ENCODE measurements around the gene RAET1G. TPM values are rescaled to one million over a fixed set of nuclear protein-coding genes. Genes with fewer than 3 reads are reported as not detected.
"Not testable (repeated sequence)": the region's sequence is repeated elsewhere in the genome, so short reads cannot be mapped to it uniquely, and the experiment has no call there.

Gene RAET1G
- total RNA-seq, 2 experiments from 2014 or later, result not detected

DNA sequence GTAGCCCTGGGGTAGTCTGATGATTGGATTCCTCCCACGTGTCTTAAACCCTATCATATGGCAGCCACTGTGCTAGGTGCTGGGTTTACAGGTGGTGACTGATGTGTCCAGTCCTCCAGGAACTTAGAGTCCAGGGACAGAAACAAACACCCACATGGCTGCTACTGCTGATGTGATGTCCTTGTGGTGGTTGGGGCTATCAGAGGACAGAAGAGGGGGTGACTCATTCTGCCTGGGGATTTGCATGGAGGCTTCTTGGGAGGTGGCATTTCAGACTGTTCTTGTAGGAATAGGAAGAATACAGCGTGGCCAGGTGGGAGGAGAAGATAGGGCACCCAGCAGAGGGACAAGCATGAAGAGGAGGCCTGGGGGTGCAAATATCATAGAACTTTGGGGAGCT, 9.8 kb downstream of the RAET1G start:
- H3K4me2 ChIP-seq (ENCODE audit: low read length), result no peak overlapping the region
- TF ChIP-seq, protein P1, sequence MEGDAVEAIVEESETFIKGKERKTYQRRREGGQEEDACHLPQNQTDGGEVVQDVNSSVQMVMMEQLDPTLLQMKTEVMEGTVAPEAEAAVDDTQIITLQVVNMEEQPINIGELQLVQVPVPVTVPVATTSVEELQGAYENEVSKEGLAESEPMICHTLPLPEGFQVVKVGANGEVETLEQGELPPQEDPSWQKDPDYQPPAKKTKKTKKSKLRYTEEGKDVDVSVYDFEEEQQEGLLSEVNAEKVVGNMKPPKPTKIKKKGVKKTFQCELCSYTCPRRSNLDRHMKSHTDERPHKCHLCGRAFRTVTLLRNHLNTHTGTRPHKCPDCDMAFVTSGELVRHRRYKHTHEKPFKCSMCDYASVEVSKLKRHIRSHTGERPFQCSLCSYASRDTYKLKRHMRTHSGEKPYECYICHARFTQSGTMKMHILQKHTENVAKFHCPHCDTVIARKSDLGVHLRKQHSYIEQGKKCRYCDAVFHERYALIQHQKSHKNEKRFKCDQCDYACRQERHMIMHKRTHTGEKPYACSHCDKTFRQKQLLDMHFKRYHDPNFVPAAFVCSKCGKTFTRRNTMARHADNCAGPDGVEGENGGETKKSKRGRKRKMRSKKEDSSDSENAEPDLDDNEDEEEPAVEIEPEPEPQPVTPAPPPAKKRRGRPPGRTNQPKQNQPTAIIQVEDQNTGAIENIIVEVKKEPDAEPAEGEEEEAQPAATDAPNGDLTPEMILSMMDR (conservative IDR thresholded peaks at IDR 0.05; ENCODE audit: low read length), result no peak
- TF ChIP-seq EZH2phosphoT487 (IDR thresholded peaks at IDR 0.05; ENCODE audit: borderline replicate concordance, low read depth, low read length), result no peak
- no peak overlapping the region for H3K27ac ChIP-seq (ENCODE audit: low read depth, low read length, poor library complexity, severe bottlenecking)
- POLR2A ChIA-PET, result no interaction called here
- 0 out of 2 replicates have a peak, but pooled peaks cover 8% of the 10 kb centered on the region for H3K9me3 ChIP-seq (ENCODE audit: low read length)
- no peaks in the 10 kb centered on the region for H3K36me3 ChIP-seq (ENCODE audit: insufficient read depth, low read length)
- no peaks in the 10 kb centered on the region for H3K4me1 ChIP-seq (ENCODE audit: insufficient read depth, low read length, poor library complexity, severe bottlenecking)
- no peaks in the 10 kb centered on the region for H3K9me2 ChIP-seq (ENCODE audit: insufficient read depth, low read length)
- no peak for DNase-seq (ENCODE audit: low spot score)
- no peaks in the 10 kb centered on the region for H3K79me2 ChIP-seq (ENCODE audit: insufficient read depth, low read depth, low read length)
- CTCF ChIA-PET (ENCODE audit: unreplicated experiment), result no interaction called here
- H2AFZ ChIP-seq (ENCODE audit: low read length), result no peak overlapping the region
- intact Hi-C loops (cut with micrococcal nuclease; ENCODE audit: unreplicated experiment), result no loop called here
- H3K4me3 ChIP-seq (ENCODE audit: low read depth, low read length, poor library complexity, severe bottlenecking), result no peak overlapping the region
- no peaks in the 10 kb centered on the region for H4K20me1 ChIP-seq (ENCODE audit: insufficient read depth, low read length)
- BruUV-seq (replicated peaks), result no TSS peak

DNA sequence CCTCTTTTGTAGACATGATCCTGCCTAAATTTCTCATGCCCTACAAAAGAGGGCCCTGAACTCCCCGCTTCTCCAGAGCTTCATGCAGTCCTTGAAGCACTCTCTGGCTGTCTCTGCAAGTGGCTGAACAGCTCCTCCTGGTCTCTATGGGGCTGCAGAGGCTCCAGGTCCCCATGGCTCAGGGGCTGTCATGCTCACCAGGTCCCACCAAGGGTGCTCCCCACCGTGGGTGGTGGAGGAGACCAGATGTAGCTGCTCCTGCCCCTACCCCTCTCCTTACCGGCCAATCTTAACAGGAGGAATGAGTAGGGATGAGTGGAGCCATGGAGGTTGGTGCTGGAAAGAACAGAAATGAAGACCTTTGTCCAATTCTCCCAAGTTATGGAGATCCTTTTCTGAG, 10.2 kb downstream of the RAET1G start:
- H3K9me2 ChIP-seq (ENCODE audit: insufficient read depth, low read length); H3K4me2 ChIP-seq (ENCODE audit: low read length); H3K4me1 ChIP-seq (ENCODE audit: insufficient read depth, low read length, poor library complexity, severe bottlenecking); H4K20me1 ChIP-seq (ENCODE audit: insufficient read depth, low read length); BruUV-seq (replicated peaks); H3K79me2 ChIP-seq (ENCODE audit: insufficient read depth, low read depth, low read length); intact Hi-C loops (cut with micrococcal nuclease; ENCODE audit: unreplicated experiment); H3K36me3 ChIP-seq (ENCODE audit: insufficient read depth, low read length); H3K4me3 ChIP-seq (ENCODE audit: low read depth, low read length, poor library complexity, severe bottlenecking); DNase-seq (ENCODE audit: low spot score); H3K27ac ChIP-seq (ENCODE audit: low read depth, low read length, poor library complexity, severe bottlenecking); H3K9me3 ChIP-seq (ENCODE audit: low read length); H2AFZ ChIP-seq (ENCODE audit: low read length): not testable (repeated sequence)
- ChIA-PET POLR2A (interaction anchor here (0.6 kb wide), 1 partner anchor 479 kb away, joined by 4 read pairs; no protein-coding TSS in a partner anchor), CTCF (ENCODE audit: unreplicated experiment) (interaction anchor here (0.6 kb wide), 1 partner anchor 81 kb away, joined by 3 read pairs; no protein-coding TSS in a partner anchor)

DNA sequence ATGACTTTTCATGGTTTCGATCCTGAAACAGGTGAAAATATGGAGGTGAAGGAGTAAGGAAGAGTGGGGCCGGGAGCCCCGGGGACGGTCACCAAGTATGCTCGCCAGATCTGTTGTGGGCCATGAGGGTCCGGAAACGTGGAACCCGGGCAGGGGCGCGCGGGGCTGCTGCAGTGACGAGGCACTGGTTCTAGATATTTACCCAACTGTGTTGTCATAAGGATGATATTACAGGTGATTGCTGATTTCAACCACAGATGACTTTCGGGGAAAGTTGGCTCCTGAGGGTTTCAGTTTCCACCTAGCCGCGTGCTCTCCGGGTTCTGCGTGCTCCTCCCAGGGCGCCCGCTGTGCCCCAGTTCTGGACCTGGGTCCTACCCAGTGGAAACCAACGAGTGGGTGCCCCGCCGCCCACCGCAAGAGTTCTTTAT, 12.2 kb downstream of the RAET1G start:
- intact Hi-C loops (cut with micrococcal nuclease; ENCODE audit: unreplicated experiment), result no loop called here
- Histone ChIP-seq H3K79me2 (ENCODE audit: insufficient read depth, low read depth, low read length) (no peaks in the 10 kb centered on the region), H3K4me3 (ENCODE audit: low read depth, low read length, poor library complexity, severe bottlenecking) (no peak overlapping the region), H4K20me1 (ENCODE audit: insufficient read depth, low read length) (no peaks in the 10 kb centered on the region), H3K4me1 (ENCODE audit: insufficient read depth, low read length, poor library complexity, severe bottlenecking) (no peaks in the 10 kb centered on the region), H2AFZ (ENCODE audit: low read length) (no peak overlapping the region), H3K9me2 (ENCODE audit: insufficient read depth, low read length) (no peaks in the 10 kb centered on the region), H3K27ac (ENCODE audit: low read depth, low read length, poor library complexity, severe bottlenecking) (no peak overlapping the region), H3K9me3 (ENCODE audit: low read length) (0 out of 2 replicates have a peak, but pooled peaks cover 10% of the 10 kb centered on the region), H3K4me2 (ENCODE audit: low read length) (no peak overlapping the region), H3K36me3 (ENCODE audit: insufficient read depth, low read length) (no peaks in the 10 kb centered on the region)
- TF ChIP-seq EZH2phosphoT487 (IDR thresholded peaks at IDR 0.05; ENCODE audit: borderline replicate concordance, low read depth, low read length), result no peak
- TF ChIP-seq, protein P1 (conservative IDR thresholded peaks at IDR 0.05; ENCODE audit: low read length), result no peak
- DNase-seq (ENCODE audit: low spot score), result no peak
- POLR2A ChIA-PET, result no interaction called here
- CTCF ChIA-PET (ENCODE audit: unreplicated experiment), result no interaction called here
- BruUV-seq (replicated peaks), result no TSS peak

All from OCI-LY7 (cell line).